Thoracic aorta (tissue), 2 donors: ENCODE data around the gene WNT1. TPM values are rescaled to one million over a fixed set of nuclear protein-coding genes. Genes with fewer than 3 reads are reported as not detected.

ENCODE experiments used
- ATAC-seq: fragments of 150-250 bp; one replicate; pipeline ENCODE4 v1.8.0; 2017; ENCODE audit warnings: low read depth; ENCODE audit not compliant: insufficient number of reproducible peaks, low FRiP score
- DNase-seq: peaks from one replicate; pipeline ENCODE4 v3.0.0-alpha.2; 2020; ENCODE audit warnings: low spot score
- H3K27ac ChIP-seq, 2 donors: fragments of 200-600 bp; sonication (generic); 1 replicate in 1 of 2; 2 replicates in 1 of 2; pipeline ENCODE4 v1.5.1; 2016; ENCODE audit warnings: mild to moderate bottlenecking in 2 of 2, moderate library complexity in 2 of 2
- H3K27me3 ChIP-seq: fragments of 200-600 bp; sonication (generic); replicated peaks from 2 replicates; pipeline ENCODE4 v1.6.0; 2016; ENCODE audit warnings: mild to moderate bottlenecking; ENCODE audit not compliant: insufficient read depth
- H3K36me3 ChIP-seq: fragments of 200-600 bp; sonication (generic); one replicate; pipeline ENCODE4 v1.5.1; 2016
- H3K4me1 ChIP-seq, 2 donors: fragments of 200-600 bp; sonication (generic); 1 replicate in 1 of 2; 2 replicates in 1 of 2; pipeline versions ENCODE4 v1.5.1 to v1.6.0; 2016; ENCODE audit warnings: low read depth in 2 of 2, mild to moderate bottlenecking in 1 of 2; ENCODE audit not compliant: control insufficient read depth in 1 of 2
- H3K4me3 ChIP-seq: fragments of 200-600 bp; sonication (generic); 2 replicates; pipeline ENCODE4 v1.5.1; 2016; ENCODE audit warnings: mild to moderate bottlenecking
- H3K9me3 ChIP-seq: fragments of 200-600 bp; sonication (generic); 2 replicates; pipeline ENCODE4 v1.5.1; 2016
- total RNA-seq, 2 donors: library from RNA; depleted of rRNA; stranded (reverse); fragments of >200 nt; gene quantifications; one replicate each; pipeline versions ENCODE4 v1.1.0 to v1.2.3, GENCODE V29; 2016
- TF ChIP-seq, protein P1 (sequence below): fragments of 200-600 bp; sonication (generic); IDR thresholded peaks from one replicate; pipeline ENCODE4 v1.5.1; 2019; ENCODE audit warnings: antibody characterized with exemption

WNT1 gene
- total RNA-seq, 2 donors from 2014 or later, result 1.2 TPM; not detected in 1

DNA sequence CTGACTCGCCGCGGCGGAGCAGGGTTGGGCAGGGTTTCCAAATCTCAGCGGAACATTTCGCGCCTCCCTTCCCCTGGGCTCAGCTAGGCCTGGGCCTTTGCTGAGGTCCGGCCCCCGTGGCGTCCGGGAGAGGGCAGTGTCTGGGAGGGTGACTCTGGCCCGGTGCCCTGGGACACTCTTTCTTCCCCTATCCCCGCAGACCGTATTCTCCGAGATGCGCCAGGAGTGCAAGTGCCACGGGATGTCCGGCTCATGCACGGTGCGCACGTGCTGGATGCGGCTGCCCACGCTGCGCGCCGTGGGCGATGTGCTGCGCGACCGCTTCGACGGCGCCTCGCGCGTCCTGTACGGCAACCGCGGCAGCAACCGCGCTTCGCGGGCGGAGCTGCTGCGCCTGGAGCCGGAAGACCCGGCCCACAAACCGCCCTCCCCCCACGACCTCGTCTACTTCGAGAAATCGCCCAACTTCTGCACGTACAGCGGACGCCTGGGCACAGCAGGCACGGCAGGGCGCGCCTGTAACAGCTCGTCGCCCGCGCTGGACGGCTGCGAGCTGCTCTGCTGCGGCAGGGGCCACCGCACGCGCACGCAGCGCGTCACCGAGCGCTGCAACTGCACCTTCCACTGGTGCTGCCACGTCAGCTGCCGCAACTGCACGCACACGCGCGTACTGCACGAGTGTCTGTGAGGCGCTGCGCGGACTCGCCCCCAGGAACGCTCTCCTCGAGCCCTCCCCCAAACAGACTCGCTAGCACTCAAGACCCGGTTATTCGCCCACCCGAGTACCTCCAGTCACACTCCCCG lies 3.0 kb downstream of the WNT1 start:
- Histone ChIP-seq H3K9me3 (no peaks in the 10 kb centered on the region), H3K4me3 (peak overlapping the region; percentile 63), H3K36me3 (no peaks in the 10 kb centered on the region), H3K4me1 (peaks cover 32 to 55% of the 10 kb centered on the region in 2 donors), H3K27ac (no peak overlapping the region), H3K27me3 (peaks cover 15% of the 10 kb centered on the region)
- TF ChIP-seq, protein P1, sequence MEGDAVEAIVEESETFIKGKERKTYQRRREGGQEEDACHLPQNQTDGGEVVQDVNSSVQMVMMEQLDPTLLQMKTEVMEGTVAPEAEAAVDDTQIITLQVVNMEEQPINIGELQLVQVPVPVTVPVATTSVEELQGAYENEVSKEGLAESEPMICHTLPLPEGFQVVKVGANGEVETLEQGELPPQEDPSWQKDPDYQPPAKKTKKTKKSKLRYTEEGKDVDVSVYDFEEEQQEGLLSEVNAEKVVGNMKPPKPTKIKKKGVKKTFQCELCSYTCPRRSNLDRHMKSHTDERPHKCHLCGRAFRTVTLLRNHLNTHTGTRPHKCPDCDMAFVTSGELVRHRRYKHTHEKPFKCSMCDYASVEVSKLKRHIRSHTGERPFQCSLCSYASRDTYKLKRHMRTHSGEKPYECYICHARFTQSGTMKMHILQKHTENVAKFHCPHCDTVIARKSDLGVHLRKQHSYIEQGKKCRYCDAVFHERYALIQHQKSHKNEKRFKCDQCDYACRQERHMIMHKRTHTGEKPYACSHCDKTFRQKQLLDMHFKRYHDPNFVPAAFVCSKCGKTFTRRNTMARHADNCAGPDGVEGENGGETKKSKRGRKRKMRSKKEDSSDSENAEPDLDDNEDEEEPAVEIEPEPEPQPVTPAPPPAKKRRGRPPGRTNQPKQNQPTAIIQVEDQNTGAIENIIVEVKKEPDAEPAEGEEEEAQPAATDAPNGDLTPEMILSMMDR, result no peak
- DNase-seq (no peak), ATAC-seq (no peak)

DNA sequence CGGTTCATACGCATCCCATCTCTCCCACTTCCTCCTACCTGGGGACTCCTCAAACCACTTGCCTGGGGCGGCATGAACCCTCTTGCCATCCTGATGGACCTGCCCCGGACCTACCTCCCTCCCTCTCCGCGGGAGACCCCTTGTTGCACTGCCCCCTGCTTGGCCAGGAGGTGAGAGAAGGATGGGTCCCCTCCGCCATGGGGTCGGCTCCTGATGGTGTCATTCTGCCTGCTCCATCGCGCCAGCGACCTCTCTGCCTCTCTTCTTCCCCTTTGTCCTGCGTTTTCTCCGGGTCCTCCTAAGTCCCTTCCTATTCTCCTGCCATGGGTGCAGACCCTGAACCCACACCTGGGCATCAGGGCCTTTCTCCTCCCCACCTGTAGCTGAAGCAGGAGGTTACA lies 3.6 kb downstream of the WNT1 start:
- H3K36me3 ChIP-seq, result no peaks in the 10 kb centered on the region
- H3K4me1 ChIP-seq, result peaks cover 32 to 57% of the 10 kb centered on the region in 2 donors
- no peaks in the 10 kb centered on the region for H3K9me3 ChIP-seq
- ATAC-seq (no peak), DNase-seq (no peak)
- TF ChIP-seq, protein P1, result no peak
- H3K27ac ChIP-seq, result no peak overlapping the region
- H3K4me3 ChIP-seq, result peak overlapping the region; percentile 63
- H3K27me3 ChIP-seq, result peaks cover 14% of the 10 kb centered on the region

DNA sequence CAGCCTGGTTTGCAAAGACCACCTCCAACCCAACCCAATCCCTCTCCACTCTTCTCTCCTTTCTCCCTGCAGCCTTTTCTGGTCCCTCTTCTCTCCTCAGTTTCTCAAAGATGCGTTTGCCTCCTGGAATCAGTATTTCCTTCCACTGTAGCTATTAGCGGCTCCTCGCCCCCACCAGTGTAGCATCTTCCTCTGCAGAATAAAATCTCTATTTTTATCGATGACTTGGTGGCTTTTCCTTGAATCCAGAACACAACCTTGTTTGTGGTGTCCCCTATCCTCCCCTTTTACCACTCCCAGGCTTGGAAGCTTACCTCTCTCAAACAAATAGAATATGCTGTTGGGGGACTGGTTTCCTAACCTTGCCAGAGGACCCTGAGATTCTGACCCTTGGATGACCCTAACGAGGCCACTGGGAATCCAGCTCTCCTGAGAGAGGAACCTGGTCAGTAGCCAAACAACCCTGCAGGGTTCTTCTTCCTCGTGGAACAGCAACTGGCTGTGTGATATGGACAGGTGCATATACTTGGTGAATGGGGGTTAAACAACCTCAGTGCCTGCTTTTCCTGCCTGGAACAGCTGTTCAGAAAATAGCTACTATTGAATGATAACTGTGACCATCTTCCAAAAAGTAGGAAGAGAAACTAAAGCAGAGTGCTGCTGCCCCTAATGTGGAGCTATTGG lies 4.4 kb downstream of the WNT1 start:
- Histone ChIP-seq H3K27me3 (peaks cover 8% of the 10 kb centered on the region), H3K4me3 (no peak overlapping the region), H3K27ac (no peak overlapping the region), H3K9me3 (no peaks in the 10 kb centered on the region), H3K4me1 (peaks cover 32 to 57% of the 10 kb centered on the region in 2 donors), H3K36me3 (no peaks in the 10 kb centered on the region)
- TF ChIP-seq, protein P1, result no peak
- ATAC-seq, result no peak
- DNase-seq, result no peak

DNA sequence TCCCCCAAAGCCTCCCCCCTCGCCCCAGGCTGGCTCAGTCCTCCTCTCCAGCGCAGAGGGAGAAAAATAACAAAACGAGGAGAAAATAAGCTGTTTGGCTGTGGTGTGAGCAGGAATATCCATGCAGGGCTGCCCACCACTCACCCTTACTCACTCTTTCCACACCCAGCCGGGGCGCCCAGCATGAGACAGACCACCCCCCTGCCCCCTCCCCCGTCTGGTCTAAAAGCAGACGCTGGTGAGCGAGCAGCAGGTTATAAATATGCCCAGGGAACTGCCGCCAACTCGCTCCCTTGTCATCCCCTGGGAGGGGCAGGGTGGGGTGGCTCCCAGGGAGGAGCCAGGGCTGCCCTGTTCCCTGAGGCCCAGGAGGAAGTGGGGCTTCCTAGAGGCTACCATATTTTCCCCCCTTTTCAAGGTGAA lies 7.4 kb downstream of the WNT1 start:
- Histone ChIP-seq H3K36me3 (no peaks in the 10 kb centered on the region), H3K4me1 (peaks cover 9 to 29% of the 10 kb centered on the region in 2 donors), H3K27ac (no peak overlapping the region), H3K9me3 (no peaks in the 10 kb centered on the region), H3K27me3 (no peaks in the 10 kb centered on the region), H3K4me3 (no peak overlapping the region)
- no peak for ATAC-seq
- DNase-seq, result no peak
- TF ChIP-seq, protein P1, result no peak

DNA sequence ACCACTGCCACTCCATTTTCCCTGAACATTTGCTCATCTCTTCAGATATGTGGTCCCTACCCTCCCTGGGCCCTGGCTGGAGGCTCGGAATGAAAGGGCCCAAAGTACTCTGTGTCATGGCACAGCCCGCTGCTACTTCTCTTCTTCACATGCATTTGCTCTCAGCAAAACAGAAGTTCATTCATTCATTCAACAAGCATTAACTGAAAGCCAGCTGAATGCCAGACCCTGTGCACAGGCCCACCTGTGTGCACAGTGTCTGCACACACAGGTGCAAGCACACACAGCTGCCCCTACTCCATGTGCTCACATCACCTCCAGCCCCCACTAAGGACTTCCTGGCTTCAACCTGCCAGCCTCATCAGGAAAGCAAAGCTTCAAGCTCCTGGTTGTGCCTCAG lies 7.8 kb downstream of the WNT1 start:
- no peaks in the 10 kb centered on the region for H3K9me3 ChIP-seq
- no peaks in the 10 kb centered on the region for H3K27me3 ChIP-seq
- no peak for DNase-seq
- ATAC-seq, result no peak
- H3K4me1 ChIP-seq, result peaks cover 5 to 24% of the 10 kb centered on the region in 2 donors
- TF ChIP-seq, protein P1, result no peak
- no peak overlapping the region for H3K4me3 ChIP-seq
- H3K36me3 ChIP-seq, result no peaks in the 10 kb centered on the region
- no peak overlapping the region for H3K27ac ChIP-seq
